A549 (cell line): ENCODE results near the gene TMEM217.

Experiments used
- BCL3 ChIP-seq: fragments of >200 bp; sonication (Bioruptor Twin); formaldehyde crosslinking; IDR thresholded peaks from 3 replicates; pipeline ENCODE4 v1.6.1; 2016
- BHLHE40 ChIP-seq: IDR thresholded peaks from 2 replicates; pipeline ENCODE4 v1.6.1; 2012; ENCODE audit warnings: low read depth, low read length, inconsistent platforms
- CTCF ChIP-seq: fragments of >200 bp; sonication (Bioruptor Twin); formaldehyde crosslinking; IDR thresholded peaks from 3 replicates; pipeline ENCODE4 v1.5.1; 2016
- FOSB ChIP-seq: fragments of 250-450 bp; sonication (Bioruptor Pico); IDR thresholded peaks from 2 replicates; pipeline ENCODE4 v1.5.0; 2020; ENCODE audit warnings: mild to moderate bottlenecking, moderate library complexity
- MYC ChIP-seq: IDR thresholded peaks from 2 replicates; pipeline ENCODE4 v1.6.1; 2012; ENCODE audit warnings: mild to moderate bottlenecking, inconsistent platforms, low read length, improper control_type of control experiment, borderline replicate concordance
- POLR2A ChIP-seq: IDR thresholded peaks from 2 replicates; pipeline ENCODE4 v1.6.1; 2012; ENCODE audit warnings: mild to moderate bottlenecking, low read length

DNA sequence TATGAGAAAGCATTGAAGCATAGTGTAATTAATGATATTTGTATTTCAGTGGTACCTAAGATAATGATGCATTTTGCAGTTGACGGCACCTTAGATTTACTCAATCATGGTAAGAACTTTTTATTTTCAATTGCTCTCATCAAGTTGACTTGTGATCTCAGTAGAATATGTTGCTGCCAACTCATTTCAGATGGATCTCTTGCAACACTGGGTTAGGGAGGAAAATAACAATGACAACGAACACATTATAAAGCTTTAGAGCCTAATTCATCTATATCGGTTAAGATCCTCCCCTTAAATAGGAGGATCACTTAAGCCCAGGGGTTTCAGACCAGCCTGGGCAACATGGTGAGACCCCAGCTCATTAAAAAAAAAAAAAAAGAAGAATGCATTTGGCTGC, 18.4 kb downstream of the TMEM217 start:
- TF ChIP-seq FOSB (no peak), POLR2A (no peak), CTCF (no peak), BHLHE40 (no peak), MYC (no peak), BCL3 (no peak)
